HuH-7 (cell line): ENCODE results near the gene MYEF2.

Experiments
- DNase-seq: peaks from one replicate; pipeline ENCODE4 v3.0.0; 2011; ENCODE audit warnings: low spot score

MYEF2 gene

GRCh38 chr15:48086133-48086532 lies 92.0 kb downstream of the MYEF2 start:
- no peak for DNase-seq

- DNase-seq = no peak
These were observed 92.5 kb downstream of the MYEF2 start for GRCh38 chr15:48085591-48085930.

- DNase-seq = peak; percentile 19
These were observed 93.1 kb downstream of the MYEF2 start for GRCh38 chr15:48084759-48085590.
